NOMO-1 treated with dmso at 0.1 percent for 144 hours (cell line): ENCODE measurements around the gene KCTD17.
"Not testable (repeated sequence)": the region's sequence is repeated elsewhere in the genome, so short reads cannot be mapped to it uniquely, and the experiment has no call there.

Experiments
- DNase-seq: peaks from one replicate; lab custom pipeline; 2025; ENCODE audit not compliant: unreplicated experiment; lab: John Stamatoyannopoulos, UW

The KCTD17 gene

GRCh38 chr22:37060801-37061610 lies 9.5 kb downstream of the KCTD17 start:
- no peak for DNase-seq

- DNase-seq: no peak
Observed at GRCh38 chr22:37061611-37062375, 10.3 kb downstream of the KCTD17 start.

GRCh38 chr22:37062376-37062675 lies 10.8 kb downstream of the KCTD17 start:
- no peak for DNase-seq

- DNase-seq: no peak
Observed at GRCh38 chr22:37062702-37063381, 11.3 kb downstream of the KCTD17 start.

- DNase-seq: no peak
Observed at GRCh38 chr22:37063431-37064420, 12.2 kb downstream of the KCTD17 start.

- no peak for DNase-seq
Observed at GRCh38 chr22:37064553-37064952, 13.0 kb downstream of the KCTD17 start.

GRCh38 chr22:37065180-37065579 lies 13.6 kb downstream of the KCTD17 start:
- DNase-seq: no peak

- no peak for DNase-seq
Observed at GRCh38 chr22:37065961-37066360, 14.4 kb downstream of the KCTD17 start.

GRCh38 chr22:37067428-37067827 lies 15.9 kb downstream of the KCTD17 start:
- no peak for DNase-seq

- DNase-seq: no peak
Observed at GRCh38 chr22:37068859-37069258, 17.3 kb downstream of the KCTD17 start.

- no peak for DNase-seq
Observed at GRCh38 chr22:37069319-37069718, 17.8 kb downstream of the KCTD17 start.

- no peak for DNase-seq
Observed at GRCh38 chr22:37069719-37070118, 18.2 kb downstream of the KCTD17 start.

- no peak for DNase-seq
Observed at GRCh38 chr22:37070334-37070733, 18.8 kb downstream of the KCTD17 start.

- DNase-seq: no peak
Observed at GRCh38 chr22:37070744-37071143, 19.2 kb downstream of the KCTD17 start.

- DNase-seq: not testable (repeated sequence)
Observed at GRCh38 chr22:37071850-37072592, 20.5 kb downstream of the KCTD17 start.

- DNase-seq: no peak
Observed at GRCh38 chr22:37072673-37073072, 21.1 kb downstream of the KCTD17 start.

- DNase-seq: no peak
Observed at GRCh38 chr22:37074537-37074936, 23.0 kb downstream of the KCTD17 start.

GRCh38 chr22:37075046-37075445 lies 23.5 kb downstream of the KCTD17 start:
- no peak for DNase-seq

- no peak for DNase-seq
Observed at GRCh38 chr22:37075822-37076433, 24.4 kb downstream of the KCTD17 start.
